ENCODE results near the gene GRK3. TPM values are rescaled to one million over a fixed set of nuclear protein-coding genes. Genes with fewer than 3 reads are reported as not detected.

GRK3 gene
- total and polyA plus RNA-seq, 10 of the 15 experiments (the other 5 are each of a cell fraction or from before 2014, with no cell fraction given), result 3.1 to 35.1 (median 14.7) TPM

DNA sequence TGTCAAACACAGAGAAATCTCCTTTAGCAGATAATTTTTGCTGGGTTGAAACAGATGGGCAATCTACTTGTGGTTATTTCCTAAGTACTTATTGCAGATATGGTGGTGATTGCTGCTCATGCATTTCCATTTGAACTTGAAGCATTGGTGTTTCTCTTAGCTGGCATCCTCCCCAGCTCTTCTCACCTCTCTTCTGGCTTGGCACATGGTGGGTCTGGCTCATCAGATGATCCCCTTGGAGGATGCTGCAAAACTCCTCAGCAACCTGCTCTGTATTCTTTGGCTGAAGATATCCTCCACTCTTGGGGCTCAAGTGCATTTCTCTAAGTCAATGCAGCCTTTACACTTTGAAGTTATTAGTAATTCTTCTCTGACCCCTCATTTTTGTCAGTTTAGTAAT is 90.2 kb downstream of the GRK3 start:
- no peaks in the 10 kb centered on the region for H4K20me1 ChIP-seq (ENCODE audit: control insufficient read depth, insufficient read depth)
- in situ Hi-C loops (cut with MboI) (no loop called here), intact Hi-C loops (cut with micrococcal nuclease; ENCODE audit: unreplicated experiment) (loop anchor here (5.0 kb wide), 1 partner anchor 82 kb away; no protein-coding TSS in a partner anchor)
- H3K36me3 ChIP-seq (ENCODE audit: control insufficient read depth in 2 of 2, insufficient read depth in 2 of 2, low read length in 1 of 2), result 0 out of 4 replicates have a peak, but pooled peaks cover 0 to 2% of the 10 kb centered on the region in 2 experiments
- no peak overlapping the region for H3K9ac ChIP-seq (ENCODE audit: control insufficient read depth, insufficient read depth, low read length)
- ATAC-seq (no peak), DNase-seq (ENCODE audit: low read depth, low spot score) (no peak), FAIRE-seq (no peak)
- TF ChIP-seq CHD4 (IDR thresholded peaks at IDR 0.05) (no peak), SRF (IDR thresholded peaks at IDR 0.05; ENCODE audit: low read depth in 2 of 2, low read length in 2 of 2) (no peak), ATF7 (IDR thresholded peaks at IDR 0.05; ENCODE audit: low read depth) (no peak), NR2F1 (conservative IDR thresholded peaks at IDR 0.05) (no peak), MAX (IDR thresholded peaks at IDR 0.05; ENCODE audit: low read depth, low read length) (no peak), PAX8 (IDR thresholded peaks at IDR 0.05) (no peak), MYB (IDR thresholded peaks at IDR 0.05; ENCODE audit: borderline replicate concordance, low read depth, low read length) (no peak), CREM (IDR thresholded peaks at IDR 0.05; ENCODE audit: low read depth) (no peak), CBFB (IDR thresholded peaks at IDR 0.05; ENCODE audit: low read depth) (no peak), SMC3 (IDR thresholded peaks at IDR 0.05; ENCODE audit: borderline replicate concordance, low read length) (no peak), CBX5 (IDR thresholded peaks at IDR 0.05; ENCODE audit: low read depth) (no peak), PRDM15 (CRISPR knock-in tag; IDR thresholded peaks at IDR 0.05) (no peak)
- TF ChIP-seq, protein P1, sequence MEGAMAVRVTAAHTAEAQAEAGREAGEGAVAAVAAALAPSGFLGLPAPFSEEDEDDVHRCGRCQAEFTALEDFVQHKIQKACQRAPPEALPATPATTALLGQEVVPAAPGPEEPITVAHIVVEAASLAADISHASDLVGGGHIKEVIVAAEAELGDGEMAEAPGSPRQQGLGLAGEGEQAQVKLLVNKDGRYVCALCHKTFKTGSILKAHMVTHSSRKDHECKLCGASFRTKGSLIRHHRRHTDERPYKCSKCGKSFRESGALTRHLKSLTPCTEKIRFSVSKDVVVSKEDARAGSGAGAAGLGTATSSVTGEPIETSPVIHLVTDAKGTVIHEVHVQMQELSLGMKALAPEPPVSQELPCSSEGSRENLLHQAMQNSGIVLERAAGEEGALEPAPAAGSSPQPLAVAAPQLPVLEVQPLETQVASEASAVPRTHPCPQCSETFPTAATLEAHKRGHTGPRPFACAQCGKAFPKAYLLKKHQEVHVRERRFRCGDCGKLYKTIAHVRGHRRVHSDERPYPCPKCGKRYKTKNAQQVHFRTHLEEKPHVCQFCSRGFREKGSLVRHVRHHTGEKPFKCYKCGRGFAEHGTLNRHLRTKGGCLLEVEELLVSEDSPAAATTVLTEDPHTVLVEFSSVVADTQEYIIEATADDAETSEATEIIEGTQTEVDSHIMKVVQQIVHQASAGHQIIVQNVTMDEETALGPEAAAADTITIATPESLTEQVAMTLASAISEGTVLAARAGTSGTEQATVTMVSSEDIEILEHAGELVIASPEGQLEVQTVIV (IDR thresholded peaks at IDR 0.05; ENCODE audit: borderline replicate concordance, partially characterized antibody), result no peak
- TF ChIP-seq, protein P2, sequence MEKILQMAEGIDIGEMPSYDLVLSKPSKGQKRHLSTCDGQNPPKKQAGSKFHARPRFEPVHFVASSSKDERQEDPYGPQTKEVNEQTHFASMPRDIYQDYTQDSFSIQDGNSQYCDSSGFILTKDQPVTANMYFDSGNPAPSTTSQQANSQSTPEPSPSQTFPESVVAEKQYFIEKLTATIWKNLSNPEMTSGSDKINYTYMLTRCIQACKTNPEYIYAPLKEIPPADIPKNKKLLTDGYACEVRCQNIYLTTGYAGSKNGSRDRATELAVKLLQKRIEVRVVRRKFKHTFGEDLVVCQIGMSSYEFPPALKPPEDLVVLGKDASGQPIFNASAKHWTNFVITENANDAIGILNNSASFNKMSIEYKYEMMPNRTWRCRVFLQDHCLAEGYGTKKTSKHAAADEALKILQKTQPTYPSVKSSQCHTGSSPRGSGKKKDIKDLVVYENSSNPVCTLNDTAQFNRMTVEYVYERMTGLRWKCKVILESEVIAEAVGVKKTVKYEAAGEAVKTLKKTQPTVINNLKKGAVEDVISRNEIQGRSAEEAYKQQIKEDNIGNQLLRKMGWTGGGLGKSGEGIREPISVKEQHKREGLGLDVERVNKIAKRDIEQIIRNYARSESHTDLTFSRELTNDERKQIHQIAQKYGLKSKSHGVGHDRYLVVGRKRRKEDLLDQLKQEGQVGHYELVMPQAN (conservative IDR thresholded peaks at IDR 0.05), result no peak
- H3K4me3 ChIP-seq, result no peak overlapping the region
- no peak overlapping the region for H2AFZ ChIP-seq (ENCODE audit: control insufficient read depth, low read depth, low read length)
- BruUV-seq (replicated peaks), result no TSS peak
- ChIA-PET CTCF (interaction anchor here (0.8 to 2.5 kb wide), 6 partner anchors 9 to 111 kb away, joined by 3 to 11 read pairs (median 4); no protein-coding TSS in a partner anchor), RAD21 (ENCODE audit: unreplicated experiment) (interaction anchor here (1.3 to 2.9 kb wide), 3 partner anchors 23 to 87 kb away, joined by 3 to 26 read pairs (median 10); no protein-coding TSS in a partner anchor), POLR2A (interaction anchor here (0.9 to 2.1 kb wide), 5 partner anchors 9 to 92 kb away, joined by 3 to 8 read pairs (median 5); partner anchors contain the start of gene GRK3), SMC1A (ENCODE audit: uncharacterized antibody, unreplicated experiment) (interaction anchor here (0.9 to 7.6 kb wide), 11 partner anchors 9 to 111 kb away, joined by 3 to 58 read pairs (median 8); no protein-coding TSS in a partner anchor)
- H3K4me1 ChIP-seq (ENCODE audit: control insufficient read depth, insufficient read depth, low read length), result peaks cover 17% of the 10 kb centered on the region
- no peaks in the 10 kb centered on the region; the same call in 1 of the 3 replicates for H3K9me3 ChIP-seq (replicated peaks; ENCODE audit: control insufficient read depth, insufficient read depth, low read length)
- H3K79me2 ChIP-seq (ENCODE audit: control insufficient read depth, insufficient read depth, low read length), result peaks cover 6% of the 10 kb centered on the region
- H3K27me3 ChIP-seq (replicated peaks in 1 of 2; ENCODE audit: control insufficient read depth in 2 of 2, insufficient read depth in 2 of 2, low read length in 1 of 2), result no peaks in the 10 kb centered on the region
- H3K4me2 ChIP-seq (ENCODE audit: control insufficient read depth, insufficient read depth), result no peak overlapping the region
- H3K27ac ChIP-seq (ENCODE audit: control insufficient read depth, insufficient read depth), result no peak overlapping the region

Data from GM12878 (cell line).